HG03196 (cell line): Measurements from ENCODE around the gene PPP2R2B.

Experiments used
- ATAC-seq: cut with Tn5 transposase; IDR thresholded peaks from one replicate; pipeline ENCODE4 v1.9.1; 2021; ENCODE audit not compliant: unreplicated experiment

The PPP2R2B gene

DNA sequence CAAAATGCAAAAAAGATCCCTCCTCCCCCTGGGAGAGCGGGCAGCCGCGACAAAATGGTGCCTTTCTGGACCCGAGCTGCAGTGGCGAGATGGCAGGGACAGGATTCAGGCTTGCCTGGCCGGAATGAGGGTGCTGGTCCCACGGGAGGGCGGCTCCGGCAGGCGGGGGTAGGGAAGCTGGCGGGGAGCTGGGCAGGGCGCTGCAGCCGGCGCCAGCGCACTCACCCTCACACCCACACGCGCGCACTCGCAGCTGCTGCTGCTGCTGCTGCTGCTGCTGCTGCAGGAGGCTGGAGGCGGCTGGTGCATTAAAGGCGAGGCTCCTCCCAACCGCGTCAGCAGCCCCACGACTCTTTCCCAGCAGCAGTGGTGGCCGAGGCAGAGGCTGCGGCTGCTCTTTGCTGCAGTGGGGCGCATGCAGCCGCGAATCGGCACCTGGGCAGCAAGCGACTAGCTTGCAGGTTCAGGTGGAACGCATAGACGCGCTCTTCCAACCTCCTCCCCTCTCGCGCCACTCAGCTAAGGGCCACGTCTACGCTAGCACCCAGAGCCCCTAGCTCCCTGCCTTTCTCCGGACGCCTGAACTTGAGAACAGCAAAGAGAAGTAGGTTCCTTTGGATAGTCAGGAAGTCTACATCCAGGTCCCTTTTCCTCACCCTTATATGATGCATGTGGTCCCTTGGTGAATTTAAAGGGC, at the start of gene PPP2R2B:
Gene PPP2R2B (minus strand): TSS at position 282 of the 697 bp plus-strand sequence.
- ATAC-seq = no peak

GRCh38 chr5:146924132-146924531, 45.6 kb upstream of the PPP2R2B start:
- ATAC-seq = no peak

- ATAC-seq = no peak
Measured at GRCh38 chr5:146921225-146921624, 42.7 kb upstream of the PPP2R2B start.

DNA sequence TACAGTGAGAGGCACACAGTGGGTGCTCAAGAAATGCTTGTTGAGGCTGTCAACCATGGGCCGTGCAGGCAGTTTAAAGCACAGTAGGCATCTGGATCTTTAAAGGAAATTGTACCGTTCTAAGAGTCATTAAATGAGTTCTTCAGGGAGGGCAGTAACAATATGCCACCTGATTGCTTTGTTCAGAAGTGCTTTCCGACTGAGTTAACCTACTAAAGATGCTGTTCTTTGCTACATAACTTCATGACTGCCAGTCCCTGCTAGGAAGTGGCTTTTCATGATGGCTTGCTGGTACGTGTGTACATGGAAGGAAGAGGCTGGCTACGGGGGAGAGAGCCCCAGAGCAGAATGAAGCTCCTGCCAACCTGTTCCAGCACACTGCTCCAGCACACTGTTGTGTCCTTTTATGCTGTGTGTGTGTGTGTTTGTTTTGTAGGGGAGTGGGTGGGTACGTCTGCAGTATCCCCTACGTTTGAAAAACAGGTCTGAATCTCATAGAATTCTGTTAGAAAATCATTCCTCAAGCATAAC, 41.9 kb upstream of the PPP2R2B start:
- ATAC-seq = no peak

DNA sequence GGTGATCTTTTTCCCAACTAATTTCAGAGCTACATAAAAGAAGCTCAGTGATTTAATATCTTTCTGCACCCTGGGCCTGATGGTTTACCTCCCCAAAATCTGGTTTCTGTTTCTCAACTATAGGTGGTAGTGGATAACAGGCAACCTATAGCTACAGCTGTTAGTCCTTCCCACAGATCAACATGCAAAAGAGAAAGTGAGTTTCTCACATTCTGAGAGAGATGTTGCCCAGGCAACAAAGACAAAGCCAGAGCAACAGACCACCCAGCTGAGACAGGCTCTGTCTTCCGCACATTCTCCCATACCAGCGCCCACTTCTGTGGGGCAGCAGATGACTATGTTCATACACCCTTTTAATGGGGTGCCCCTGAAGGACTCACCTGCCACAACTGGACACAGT, 40.7 kb upstream of the PPP2R2B start:
- no peak for ATAC-seq

GRCh38 chr5:146917931-146918330, 39.4 kb upstream of the PPP2R2B start:
- ATAC-seq = no peak

DNA sequence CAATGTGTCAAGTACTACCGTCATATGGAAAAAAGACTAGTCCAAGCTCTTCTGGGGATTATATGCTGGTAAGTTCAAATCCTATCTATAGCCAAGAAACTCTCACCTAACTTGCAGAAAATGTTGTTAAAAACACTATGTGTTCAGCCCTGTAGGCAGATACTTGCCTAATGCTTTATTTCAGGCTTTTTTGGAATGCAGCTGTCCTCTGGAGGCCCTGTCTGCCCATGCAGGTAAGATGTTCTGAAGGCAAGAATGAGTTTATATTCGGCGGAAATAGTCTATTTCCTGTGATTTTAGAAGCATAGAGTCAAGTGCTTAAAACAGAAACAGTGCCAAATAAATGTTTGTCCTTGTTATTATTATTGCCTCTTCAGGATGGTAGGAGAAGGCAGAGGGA, 34.3 kb upstream of the PPP2R2B start:
- no peak for ATAC-seq

DNA sequence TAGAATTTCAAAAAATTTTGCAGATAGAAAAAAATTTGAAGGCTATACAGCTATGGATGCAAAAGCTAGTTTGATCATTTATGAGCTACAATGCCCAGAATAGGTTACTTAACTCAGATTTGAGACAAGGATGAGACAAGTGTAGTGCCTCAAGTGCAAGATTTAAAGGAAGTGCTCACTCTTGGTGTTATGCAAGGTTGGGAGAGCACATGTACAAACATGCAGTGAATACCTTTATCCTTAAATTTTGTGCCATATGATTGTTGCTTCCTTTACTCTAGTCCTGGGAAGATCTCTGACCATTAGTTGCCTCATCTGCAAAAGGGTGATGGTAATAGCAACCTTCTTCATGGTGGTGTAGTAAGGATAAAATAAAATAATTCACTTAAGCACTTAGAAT, 31.7 kb upstream of the PPP2R2B start:
- no peak for ATAC-seq

- ATAC-seq = no peak
Measured at GRCh38 chr5:146909255-146910068, 30.9 kb upstream of the PPP2R2B start.

GRCh38 chr5:146906803-146907202, 28.2 kb upstream of the PPP2R2B start:
- no peak for ATAC-seq

DNA sequence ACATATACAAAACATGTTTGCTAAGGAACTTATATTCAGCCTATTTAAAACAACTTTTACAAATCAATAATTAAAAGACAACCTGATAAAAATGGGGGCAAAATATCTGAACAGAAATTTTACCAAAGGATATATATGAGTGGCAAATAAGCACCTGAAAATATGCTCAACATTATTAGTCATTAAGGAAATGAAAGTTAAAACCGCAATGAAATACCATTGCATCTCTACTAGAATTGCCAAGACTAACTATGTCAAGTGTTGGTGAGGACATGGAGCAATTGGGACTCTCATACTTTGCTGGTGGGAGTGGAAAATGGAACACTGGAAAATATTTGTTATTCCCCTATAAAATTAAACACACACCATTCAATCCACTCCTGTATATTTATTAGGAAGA, 26.3 kb upstream of the PPP2R2B start:
- no peak for ATAC-seq

- ATAC-seq = no peak
Measured at GRCh38 chr5:146903789-146904188, 25.2 kb upstream of the PPP2R2B start.

- no peak for ATAC-seq
Measured at GRCh38 chr5:146902471-146902870, 23.9 kb upstream of the PPP2R2B start.

GRCh38 chr5:146897061-146897460, 18.5 kb upstream of the PPP2R2B start:
- no peak for ATAC-seq

- ATAC-seq = no peak
Measured at GRCh38 chr5:146894753-146895521, 16.4 kb upstream of the PPP2R2B start.

DNA sequence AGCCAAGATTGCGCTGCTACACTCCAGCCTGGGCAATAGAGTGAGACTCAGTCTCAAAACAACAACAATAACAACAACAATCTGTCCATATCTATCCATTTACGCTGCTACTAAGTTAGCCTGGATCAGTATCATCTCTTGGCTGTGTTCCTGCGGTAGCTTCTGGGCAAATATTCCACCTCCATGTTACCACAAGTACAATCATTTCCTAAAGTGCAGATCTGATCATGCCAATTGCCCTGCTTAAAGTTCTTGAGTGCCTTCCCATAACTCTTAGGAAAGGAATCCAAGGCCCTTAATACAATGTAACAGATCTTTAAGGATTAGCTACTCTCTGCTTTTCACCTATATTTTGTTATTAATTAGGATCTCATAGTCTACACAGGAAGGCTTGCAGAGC, 15.4 kb upstream of the PPP2R2B start:
- no peak for ATAC-seq

DNA sequence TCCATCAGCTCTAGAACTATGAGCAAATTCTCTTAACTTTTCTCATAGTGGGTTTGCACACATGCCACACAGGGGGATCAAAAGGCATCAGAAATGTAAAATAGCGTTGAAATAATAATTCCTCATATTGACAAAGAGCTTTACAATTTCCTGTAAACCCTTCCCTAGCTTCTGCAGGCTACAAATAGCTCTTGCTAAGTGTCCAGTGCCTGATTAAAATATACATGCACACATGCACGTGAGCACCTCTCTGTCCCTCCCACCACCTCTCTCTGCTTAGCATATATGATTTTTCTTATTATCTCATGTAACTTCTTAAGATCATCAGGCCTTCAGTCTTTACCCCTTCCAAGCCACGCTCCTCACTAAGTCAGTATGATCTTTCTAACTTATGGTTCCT, 13.7 kb upstream of the PPP2R2B start:
- ATAC-seq = no peak

- no peak for ATAC-seq
Measured at GRCh38 chr5:146891511-146891910, 13.0 kb upstream of the PPP2R2B start.

- no peak for ATAC-seq
Measured at GRCh38 chr5:146890731-146891440, 12.3 kb upstream of the PPP2R2B start.

GRCh38 chr5:146890066-146890465, 11.5 kb upstream of the PPP2R2B start:
- ATAC-seq = no peak

DNA sequence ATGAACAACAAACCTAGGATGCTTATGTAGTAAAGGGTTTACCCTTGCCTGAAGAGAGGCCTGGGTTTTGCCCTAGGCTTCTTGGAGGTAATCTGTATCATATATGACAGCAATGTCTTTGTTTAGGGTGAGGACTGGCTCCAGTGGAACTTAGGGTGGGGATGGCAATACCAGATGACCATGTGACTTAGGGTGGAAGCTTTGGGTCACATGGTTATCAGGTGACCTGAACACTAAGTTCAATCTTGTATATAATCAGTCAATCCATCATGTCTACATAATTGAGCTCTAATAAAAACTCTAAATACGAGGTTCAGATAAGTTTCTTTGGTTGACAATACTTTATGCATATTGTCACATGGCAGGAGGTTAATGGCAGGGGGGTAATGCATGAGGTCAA, 10.6 kb upstream of the PPP2R2B start:
- no peak for ATAC-seq
